NT2/D1 (cell line): ENCODE data around the gene TRIM40.
"Not testable (repeated sequence)": the region's sequence is repeated elsewhere in the genome, so short reads cannot be mapped to it uniquely, and the experiment has no call there.

Source experiments
- SUZ12 ChIP-seq: IDR thresholded peaks from 2 replicates; pipeline ENCODE4 v1.6.1; 2011; ENCODE audit not compliant: insufficient read length, insufficient read depth; ENCODE audit errors: extremely low read depth
- ZNF274 ChIP-seq: IDR thresholded peaks from 2 replicates; pipeline ENCODE4 v1.6.1; 2011; ENCODE audit warnings: mild to moderate bottlenecking, low read depth, low read length

- not testable (repeated sequence) for TF ChIP-seq SUZ12, ZNF274
Measured at GRCh38 chr6:30118691-30119090, 17.2 kb upstream of the TRIM40 start.
